Measurements from ENCODE around the gene LLGL1. TPM values are rescaled to one million over a fixed set of nuclear protein-coding genes. Genes with fewer than 3 reads are reported as not detected.
A peak's percentile ranks its signal among the peaks of the same experiment; 100 is the strongest.

Gene LLGL1
- total and polyA plus RNA-seq, 3 experiments from 2014 or later: 1.5 to 26.3 (median 24.3) TPM

GRCh38 chr17:18186627-18186982 lies 38.8 kb upstream of the LLGL1 start:
- H3K4me3 ChIP-seq (ENCODE audit: low read length): peak overlapping the region; percentile 95
- peaks cover 0 to 1% of the 10 kb centered on the region in 2 donors for H3K27me3 Mint-ChIP-seq
- peak overlapping the region; percentile 40 to 97 (median 94) for H3K27ac Mint-ChIP-seq
- CTCF ChIA-PET: no interaction called here
- H3K4me3 Mint-ChIP-seq: peak overlapping the region; percentile 94 to 98 (median 96)
- no peaks in the 10 kb centered on the region for H3K27me3 ChIP-seq (ENCODE audit: insufficient read depth, low read length, poor library complexity, severe bottlenecking)
- H3K27ac ChIP-seq (ENCODE audit: low read depth, low read length): peak overlapping the region; percentile 97
- H3K4me1 Mint-ChIP-seq: peaks cover 65 to 74% (median 73%) of the 10 kb centered on the region in 3 donors
- POLR2A ChIA-PET: no interaction called here
- peaks cover 0 to 62% (median 10%) of the 10 kb centered on the region in 3 donors for H3K36me3 Mint-ChIP-seq
- no peaks in the 10 kb centered on the region for H3K9me3 Mint-ChIP-seq
- peaks cover 14% of the 10 kb centered on the region for H3K36me3 ChIP-seq (ENCODE audit: insufficient read depth, low read length)
- H3K4me1 ChIP-seq (ENCODE audit: insufficient read depth, low read length): peaks cover 77% of the 10 kb centered on the region
- H3K9me3 ChIP-seq (ENCODE audit: low read length): no peaks in the 10 kb centered on the region
- no peak for DNase-seq

- Histone ChIP-seq H3K36me3 (ENCODE audit: insufficient read depth, low read length) (peaks cover 14% of the 10 kb centered on the region), H3K9me3 (ENCODE audit: low read length) (no peaks in the 10 kb centered on the region), H3K4me3 (ENCODE audit: low read length) (peak overlapping the region; percentile 95), H3K27me3 (ENCODE audit: insufficient read depth, low read length, poor library complexity, severe bottlenecking) (no peaks in the 10 kb centered on the region), H3K27ac (ENCODE audit: low read depth, low read length) (no peak overlapping the region), H3K4me1 (ENCODE audit: insufficient read depth, low read length) (peaks cover 77% of the 10 kb centered on the region)
- H3K36me3 Mint-ChIP-seq: peaks cover 0 to 66% (median 10%) of the 10 kb centered on the region in 3 donors
- peaks cover 0 to 1% of the 10 kb centered on the region in 2 donors for H3K27me3 Mint-ChIP-seq
- H3K4me3 Mint-ChIP-seq: peak overlapping the region; percentile 94 to 98 (median 96)
- H3K4me1 Mint-ChIP-seq: peaks cover 70 to 76% (median 73%) of the 10 kb centered on the region in 3 donors
- POLR2A ChIA-PET: no interaction called here
- CTCF ChIA-PET: no interaction called here
- peak overlapping the region; percentile 77 to 97 (median 91) for H3K27ac Mint-ChIP-seq
- H3K9me3 Mint-ChIP-seq: no peaks in the 10 kb centered on the region
- DNase-seq: no peak
Observed at GRCh38 chr17:18187226-18187625, 38.2 kb upstream of the LLGL1 start.

GRCh38 chr17:18187821-18188761 lies 37.3 kb upstream of the LLGL1 start:
- Histone ChIP-seq H3K4me3 (ENCODE audit: low read length) (peak overlapping the region; percentile 95), H3K36me3 (ENCODE audit: insufficient read depth, low read length) (peaks cover 14% of the 10 kb centered on the region), H3K27me3 (ENCODE audit: insufficient read depth, low read length, poor library complexity, severe bottlenecking) (no peaks in the 10 kb centered on the region), H3K27ac (ENCODE audit: low read depth, low read length) (no peak overlapping the region), H3K4me1 (ENCODE audit: insufficient read depth, low read length) (peaks cover 72% of the 10 kb centered on the region), H3K9me3 (ENCODE audit: low read length) (no peaks in the 10 kb centered on the region)
- Mint-ChIP-seq H3K9me3 (no peaks in the 10 kb centered on the region), H3K4me3 (peak overlapping the region; percentile 94 to 98 (median 96)), H3K36me3 (peaks cover 0 to 68% (median 10%) of the 10 kb centered on the region in 3 donors), H3K4me1 (peaks cover 73 to 81% (median 74%) of the 10 kb centered on the region in 3 donors), H3K27ac (peak overlapping the region; percentile 77 to 97 (median 86)), H3K27me3 (peaks cover 0 to 1% of the 10 kb centered on the region in 2 donors)
- ChIA-PET POLR2A (interaction anchor here (1.2 kb wide), 1 partner anchor 12 kb away, joined by 3 read pairs; no protein-coding TSS in a partner anchor), CTCF (interaction anchor here (1.4 to 1.5 kb wide), 2 partner anchors 30 to 47 kb away, joined by 3 to 5 read pairs; no protein-coding TSS in a partner anchor)
- DNase-seq: no peak

GRCh38 chr17:18190628-18191235 lies 34.7 kb upstream of the LLGL1 start:
- Mint-ChIP-seq H3K4me3 (peak overlapping the region in 6 of 7 donors; percentile 9 to 60 (median 42)), H3K36me3 (peaks cover 0 to 76% (median 8%) of the 10 kb centered on the region in 3 donors), H3K9me3 (no peaks in the 10 kb centered on the region), H3K4me1 (peaks cover 79 to 91% (median 83%) of the 10 kb centered on the region in 3 donors), H3K27me3 (no peaks in the 10 kb centered on the region), H3K27ac (peak overlapping the region in 7 of 8 donors; percentile 33 to 83 (median 57))
- POLR2A ChIA-PET: interaction anchor here (0.5 to 0.7 kb wide), 2 partner anchors 131 to 143 kb away, joined by 3 read pairs; no protein-coding TSS in a partner anchor
- Histone ChIP-seq H3K27ac (ENCODE audit: low read depth, low read length) (no peak overlapping the region), H3K4me1 (ENCODE audit: insufficient read depth, low read length) (peaks cover 72% of the 10 kb centered on the region), H3K9me3 (ENCODE audit: low read length) (no peaks in the 10 kb centered on the region), H3K27me3 (ENCODE audit: insufficient read depth, low read length, poor library complexity, severe bottlenecking) (no peaks in the 10 kb centered on the region), H3K4me3 (ENCODE audit: low read length) (no peak overlapping the region), H3K36me3 (ENCODE audit: insufficient read depth, low read length) (peaks cover 25% of the 10 kb centered on the region)
- CTCF ChIA-PET: interaction anchor here (0.8 to 0.9 kb wide), 2 partner anchors 19 to 27 kb away, joined by 3 read pairs; no protein-coding TSS in a partner anchor
- no peak for DNase-seq

DNA sequence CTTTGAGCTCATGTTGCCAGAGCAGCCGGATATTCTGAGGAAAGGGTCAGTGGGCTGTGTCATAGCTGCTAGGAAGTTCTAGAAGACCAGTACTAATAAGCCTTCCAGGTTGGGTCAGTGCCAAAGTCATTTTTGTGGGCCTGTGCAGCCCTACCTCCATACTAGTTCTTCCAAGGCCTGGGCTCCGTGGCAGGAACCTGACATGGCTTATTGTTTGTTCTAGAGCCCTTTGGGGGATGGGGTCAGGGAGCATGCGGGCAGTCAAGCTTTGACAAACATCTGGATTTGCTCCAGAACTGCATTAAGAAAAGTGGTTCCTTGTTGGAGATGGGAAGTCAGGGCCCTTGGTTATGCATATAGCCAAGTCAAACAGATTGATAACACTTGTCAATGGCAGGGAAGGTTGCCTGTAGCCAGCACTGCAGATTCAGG lies 34.2 kb upstream of the LLGL1 start:
- Histone ChIP-seq H3K4me1 (ENCODE audit: insufficient read depth, low read length) (peaks cover 66% of the 10 kb centered on the region), H3K9me3 (ENCODE audit: low read length) (no peaks in the 10 kb centered on the region), H3K27me3 (ENCODE audit: insufficient read depth, low read length, poor library complexity, severe bottlenecking) (no peaks in the 10 kb centered on the region), H3K36me3 (ENCODE audit: insufficient read depth, low read length) (peaks cover 31% of the 10 kb centered on the region), H3K4me3 (ENCODE audit: low read length) (no peak overlapping the region), H3K27ac (ENCODE audit: low read depth, low read length) (no peak overlapping the region)
- Mint-ChIP-seq H3K4me1 (peaks cover 75 to 91% (median 81%) of the 10 kb centered on the region in 3 donors), H3K27me3 (no peaks in the 10 kb centered on the region), H3K4me3 (peak overlapping the region in 4 of 7 donors; percentile 5 to 49 (median 42)), H3K27ac (peak overlapping the region in 7 of 8 donors; percentile 2 to 83 (median 57)), H3K9me3 (no peaks in the 10 kb centered on the region), H3K36me3 (peaks cover 0 to 76% (median 6%) of the 10 kb centered on the region in 3 donors)
- ChIA-PET POLR2A (interaction anchor here (0.7 to 1.7 kb wide), 2 partner anchors 8 to 130 kb away, joined by 3 to 5 read pairs; partner anchors contain the start of gene ALKBH5), CTCF (interaction anchor here (0.8 to 1.2 kb wide), 3 partner anchors 9 to 27 kb away, joined by 3 to 4 read pairs (median 3); no protein-coding TSS in a partner anchor)
- DNase-seq: no peak

- no peaks in the 10 kb centered on the region for H3K27me3 Mint-ChIP-seq
- no peaks in the 10 kb centered on the region for H3K9me3 ChIP-seq (ENCODE audit: low read length)
- H3K4me3 Mint-ChIP-seq: peak overlapping the region in 4 of 7 donors; percentile 8 to 35 (median 28)
- no peak overlapping the region for H3K27ac ChIP-seq (ENCODE audit: low read depth, low read length)
- H3K4me3 ChIP-seq (ENCODE audit: low read length): no peak overlapping the region
- POLR2A ChIA-PET: interaction anchor here (1.7 kb wide), 1 partner anchor 9 kb away, joined by 5 read pairs; the partner anchor contains the start of gene ALKBH5
- CTCF ChIA-PET: interaction anchor here (1.2 kb wide), 1 partner anchor 10 kb away, joined by 4 read pairs; no protein-coding TSS in a partner anchor
- peaks cover 0 to 77% (median 7%) of the 10 kb centered on the region in 3 donors for H3K36me3 Mint-ChIP-seq
- peaks cover 30% of the 10 kb centered on the region for H3K36me3 ChIP-seq (ENCODE audit: insufficient read depth, low read length)
- no peaks in the 10 kb centered on the region for H3K27me3 ChIP-seq (ENCODE audit: insufficient read depth, low read length, poor library complexity, severe bottlenecking)
- no peaks in the 10 kb centered on the region for H3K9me3 Mint-ChIP-seq
- H3K4me1 ChIP-seq (ENCODE audit: insufficient read depth, low read length): peaks cover 59% of the 10 kb centered on the region
- H3K4me1 Mint-ChIP-seq: peaks cover 72 to 91% (median 80%) of the 10 kb centered on the region in 3 donors
- no peak for DNase-seq
- peak overlapping the region in 5 of 8 donors; percentile 6 to 57 (median 37) for H3K27ac Mint-ChIP-seq
Observed at GRCh38 chr17:18191967-18192366, 33.5 kb upstream of the LLGL1 start.

DNA sequence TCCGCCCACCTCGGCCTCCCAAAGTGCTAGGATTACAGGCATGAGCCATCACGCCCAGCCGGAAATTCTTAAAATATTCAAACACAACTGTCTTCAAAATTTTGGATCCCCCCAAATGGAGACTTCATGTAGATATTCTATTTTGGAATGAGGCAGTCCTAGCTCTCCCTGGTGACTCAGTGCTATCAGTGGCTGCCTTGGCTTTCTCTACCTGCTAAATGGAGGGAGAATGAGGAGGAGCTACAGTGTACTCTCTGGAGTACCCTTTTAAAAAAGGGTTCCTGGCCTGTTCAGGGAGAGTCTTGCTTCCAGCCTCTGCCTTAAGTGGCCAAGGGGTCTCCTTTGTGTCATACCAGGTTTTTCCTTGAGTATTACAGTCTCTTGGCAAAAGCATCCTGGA lies 31.0 kb upstream of the LLGL1 start:
- H3K4me1 ChIP-seq (ENCODE audit: insufficient read depth, low read length): peaks cover 43% of the 10 kb centered on the region

More for the DNA sequence above, 31.0 kb upstream of the LLGL1 start:
- Mint-ChIP-seq H3K36me3 (peaks cover 0 to 83% (median 9%) of the 10 kb centered on the region in 3 donors), H3K27ac (peak overlapping the region in 3 of 8 donors; percentile 13 to 60 (median 54)), H3K4me3 (no peak overlapping the region), H3K4me1 (peaks cover 72 to 95% (median 80%) of the 10 kb centered on the region in 3 donors), H3K27me3 (no peaks in the 10 kb centered on the region), H3K9me3 (no peaks in the 10 kb centered on the region)
- H3K36me3 ChIP-seq (ENCODE audit: insufficient read depth, low read length): peaks cover 33% of the 10 kb centered on the region
- DNase-seq: no peak
- CTCF ChIA-PET: no interaction called here
- H3K27me3 ChIP-seq (ENCODE audit: insufficient read depth, low read length, poor library complexity, severe bottlenecking): no peaks in the 10 kb centered on the region
- H3K9me3 ChIP-seq (ENCODE audit: low read length): no peaks in the 10 kb centered on the region
- POLR2A ChIA-PET: no interaction called here
- no peak overlapping the region for H3K4me3 ChIP-seq (ENCODE audit: low read length)
- no peak overlapping the region for H3K27ac ChIP-seq (ENCODE audit: low read depth, low read length)

Data from CD8-positive, alpha-beta memory T cell (primary cell).